DMS53 treated with DMSO at 0.1 percent for 48 hours (cell line): ENCODE measurements around the gene MEF2C.

Source experiments
- DNase-seq: peaks from one replicate; lab custom pipeline; 2025; ENCODE audit not compliant: unreplicated experiment; lab: John Stamatoyannopoulos, UW

MEF2C gene

GRCh38 chr5:88833371-88834130, 49.4 kb downstream of the MEF2C start:
- DNase-seq: no peak

DNA sequence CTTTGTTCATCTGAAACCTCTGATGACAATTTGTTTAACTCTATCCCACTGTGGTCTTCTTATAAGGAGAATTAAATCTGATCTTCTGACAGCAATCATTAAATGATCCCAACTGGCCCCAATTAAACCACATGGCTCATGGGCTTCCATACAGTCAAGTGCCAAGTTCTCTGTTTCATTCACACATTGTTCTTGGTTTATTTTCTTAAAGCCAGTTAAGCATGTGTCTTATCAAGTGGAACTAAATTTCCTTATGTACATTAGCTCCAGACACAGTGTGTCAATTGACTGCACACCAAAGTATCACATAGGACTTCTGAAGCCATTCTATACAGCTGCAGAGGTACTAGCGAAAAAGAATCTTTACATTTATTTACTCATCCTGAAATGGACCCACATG, 51.2 kb downstream of the MEF2C start:
- DNase-seq: no peak

DNA sequence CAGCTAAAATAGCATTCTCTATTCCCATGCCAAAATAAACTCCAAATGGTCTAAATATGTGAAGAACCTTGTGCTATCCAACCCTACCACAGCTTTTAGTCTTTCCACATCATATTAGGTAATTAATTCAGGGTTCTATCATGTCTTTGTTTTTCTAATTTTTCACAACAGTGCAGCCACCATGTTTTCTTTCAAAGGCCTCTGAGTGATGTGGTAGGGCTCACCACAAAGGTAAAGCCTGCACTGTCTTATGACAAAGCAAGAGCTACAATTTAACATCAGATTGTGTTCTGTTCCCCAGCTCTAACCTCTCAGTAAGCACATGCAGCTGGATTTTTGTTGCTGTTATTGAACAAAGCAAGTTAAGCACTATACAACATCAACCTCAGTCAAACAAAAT, 52.4 kb downstream of the MEF2C start:
- no peak for DNase-seq

- no peak for DNase-seq
Measured at GRCh38 chr5:88829775-88830174, 53.2 kb downstream of the MEF2C start.

GRCh38 chr5:88829054-88829453, 53.9 kb downstream of the MEF2C start:
- DNase-seq: no peak

DNA sequence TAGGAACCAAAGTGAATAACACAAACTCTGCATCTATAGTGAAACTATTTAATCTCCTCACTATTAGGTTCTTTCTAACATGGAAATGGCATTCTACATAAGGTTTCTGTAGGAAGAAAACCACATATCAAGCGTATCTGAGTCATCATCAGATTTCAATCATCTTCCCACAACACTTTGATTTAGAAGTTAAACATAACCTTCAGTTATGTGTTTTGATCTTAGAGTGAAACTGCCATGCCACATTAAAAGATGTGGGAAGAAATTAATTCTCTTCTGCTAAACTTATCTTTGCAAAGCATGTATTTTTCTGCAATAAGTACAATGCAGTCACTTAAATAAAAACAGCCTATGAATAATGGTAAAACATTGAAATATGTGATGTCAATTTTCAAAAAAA, 55.0 kb downstream of the MEF2C start:
- DNase-seq: no peak

- DNase-seq: no peak
Measured at GRCh38 chr5:88826646-88827585, 56.1 kb downstream of the MEF2C start.

DNA sequence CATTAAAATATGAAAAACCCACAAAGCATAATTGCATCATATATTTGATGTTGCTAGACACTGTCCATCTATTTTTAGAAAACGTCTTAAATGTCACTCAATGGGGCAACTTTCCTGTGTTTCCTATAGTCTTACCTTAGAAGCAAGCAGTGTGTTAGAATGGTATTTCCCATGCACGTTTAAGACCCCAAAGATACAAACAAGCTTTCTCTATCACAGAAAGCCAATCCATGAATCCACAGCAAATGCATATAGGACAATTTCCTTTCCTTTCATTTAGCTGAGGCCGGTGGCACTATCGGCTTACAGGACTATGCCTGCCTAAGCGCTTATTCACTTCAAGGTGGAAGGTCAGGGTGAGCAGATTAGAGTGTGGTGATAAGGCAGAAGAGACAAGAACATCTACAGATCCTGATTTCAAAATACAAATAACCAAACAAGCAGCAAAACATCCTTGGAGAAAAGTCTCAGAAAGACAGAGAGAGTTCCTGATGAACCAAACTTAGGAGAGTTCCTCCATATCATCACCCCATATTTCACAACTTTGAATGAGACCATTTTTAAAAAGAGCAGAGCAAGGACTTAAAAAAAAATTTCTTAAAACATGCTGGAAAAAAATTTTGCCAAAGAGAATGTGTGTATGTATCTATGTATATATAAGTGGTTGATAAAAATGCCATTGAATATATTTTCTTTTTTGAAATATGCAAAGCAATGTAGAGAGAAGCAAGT, 57.2 kb downstream of the MEF2C start:
- no peak for DNase-seq

- DNase-seq: no peak
Measured at GRCh38 chr5:88824892-88825583, 57.9 kb downstream of the MEF2C start.

DNA sequence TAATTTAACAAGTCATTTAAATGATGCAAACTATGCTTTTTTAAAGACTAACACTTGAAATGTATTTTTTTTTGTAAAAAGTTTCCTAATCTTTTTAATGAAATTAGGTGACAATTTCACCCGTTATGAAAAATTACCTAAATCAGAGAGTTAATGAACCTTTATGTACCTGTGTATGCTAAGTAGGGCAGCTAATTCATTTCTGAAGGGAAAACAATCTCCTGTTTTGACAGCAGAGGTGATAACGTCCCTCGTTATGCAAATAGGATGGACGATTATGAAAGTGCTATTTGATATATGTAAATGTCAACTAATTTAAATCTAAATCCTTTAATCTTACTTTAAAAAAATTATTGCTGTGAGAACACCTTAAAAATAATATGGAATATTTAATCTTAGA, 58.8 kb downstream of the MEF2C start:
- DNase-seq: no peak

DNA sequence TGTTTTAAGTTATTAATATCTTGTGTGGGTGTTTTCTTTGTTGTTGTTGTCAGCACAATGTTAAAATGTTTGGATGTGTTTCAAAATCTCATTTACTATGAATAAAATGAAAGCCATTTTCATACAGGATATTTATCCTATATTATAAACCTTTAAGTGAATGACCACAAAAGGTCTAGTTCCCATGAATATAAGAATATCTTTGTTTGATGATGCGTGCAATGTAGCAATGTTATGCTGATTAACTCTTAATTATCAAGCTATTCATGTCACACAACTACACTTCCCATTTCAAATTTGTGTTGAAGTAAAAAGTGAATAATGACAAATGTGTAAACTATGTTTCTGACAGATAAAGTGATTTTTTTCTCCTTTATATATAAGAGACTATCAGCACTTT, 59.8 kb downstream of the MEF2C start:
- no peak for DNase-seq

GRCh38 chr5:88821161-88821560, 61.8 kb downstream of the MEF2C start:
- DNase-seq: no peak

DNA sequence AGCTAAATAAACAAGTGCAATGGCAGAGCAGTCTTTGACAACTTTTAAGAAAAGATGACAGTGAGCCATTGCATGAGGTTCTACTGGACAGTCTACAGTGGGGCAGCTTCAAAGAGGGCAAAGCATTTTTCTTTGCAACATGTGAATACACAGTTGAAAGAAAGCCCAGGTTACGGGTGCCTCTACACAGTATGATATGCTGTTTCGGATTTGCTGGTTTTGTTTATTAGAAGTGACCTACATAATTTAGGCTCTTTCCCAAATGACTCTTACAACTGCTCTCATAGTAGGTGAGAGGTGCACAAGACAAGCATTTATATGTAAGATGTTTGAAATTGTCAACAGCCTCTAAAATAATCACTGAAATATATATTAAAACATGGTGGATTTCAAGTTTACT, 62.4 kb downstream of the MEF2C start:
- no peak for DNase-seq

DNA sequence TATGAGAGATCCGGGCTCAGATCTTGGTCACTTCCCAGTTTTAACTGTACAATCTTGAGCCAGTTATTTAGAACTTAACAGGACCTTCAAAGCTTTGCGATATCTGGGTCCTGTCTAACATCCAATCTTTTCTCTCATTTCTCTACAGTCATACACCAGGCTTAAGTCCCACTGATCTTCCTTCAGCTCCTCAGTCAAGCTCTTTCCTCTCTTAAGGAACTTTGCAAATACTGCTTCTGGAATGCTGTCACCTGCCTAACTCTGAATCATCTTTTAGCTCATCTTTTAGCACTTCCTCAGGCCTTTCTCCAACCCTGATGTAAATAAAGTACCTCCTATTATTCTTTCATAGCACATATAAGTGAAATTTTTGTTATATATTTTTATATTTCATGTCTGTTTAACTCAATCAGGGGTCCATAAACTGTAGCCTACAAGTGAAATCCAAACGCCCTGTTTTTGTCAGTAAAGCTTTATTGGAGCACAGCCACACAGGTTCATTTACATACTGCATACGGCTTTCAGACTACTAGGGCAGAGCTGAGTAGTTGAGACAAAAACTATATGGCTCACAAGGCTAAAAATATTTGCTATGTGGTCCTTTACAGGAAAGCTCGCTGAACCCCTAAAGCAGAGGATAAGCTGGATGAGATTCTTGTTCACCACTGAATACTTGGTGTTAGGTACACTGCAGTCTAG, 63.5 kb downstream of the MEF2C start:
- no peak for DNase-seq

GRCh38 chr5:88818296-88818695, 64.7 kb downstream of the MEF2C start:
- DNase-seq: no peak

GRCh38 chr5:88816195-88816594, 66.8 kb downstream of the MEF2C start:
- DNase-seq: no peak

GRCh38 chr5:88815050-88815789, 67.8 kb downstream of the MEF2C start:
- DNase-seq: no peak

- no peak for DNase-seq
Measured at GRCh38 chr5:88813805-88814575, 69.0 kb downstream of the MEF2C start.

GRCh38 chr5:88813244-88813643, 69.7 kb downstream of the MEF2C start:
- DNase-seq: no peak
